T47D (cell line): ENCODE measurements around the gene CSNK2A3.

Source experiments
- DNase-seq, 2 experiments: peaks; one replicate each; pipeline versions ENCODE4 v3.0.0 to v3.0.0-alpha.2; 2011 to 2012; ENCODE audit warnings: low read depth in 1 of 2, low spot score in 1 of 2
- JUND ChIP-seq: IDR thresholded peaks from 2 replicates; pipeline ENCODE4 v1.6.1; 2012; ENCODE audit warnings: low read depth
- in situ Hi-C: cut with HindIII; loops from 2 replicates; pipeline ENCODE4 v1.10.0; 2016; ENCODE audit warnings: low sequenced_read_pairs, low pct_unique_long_range_greater_than_20kb

Gene CSNK2A3

DNA sequence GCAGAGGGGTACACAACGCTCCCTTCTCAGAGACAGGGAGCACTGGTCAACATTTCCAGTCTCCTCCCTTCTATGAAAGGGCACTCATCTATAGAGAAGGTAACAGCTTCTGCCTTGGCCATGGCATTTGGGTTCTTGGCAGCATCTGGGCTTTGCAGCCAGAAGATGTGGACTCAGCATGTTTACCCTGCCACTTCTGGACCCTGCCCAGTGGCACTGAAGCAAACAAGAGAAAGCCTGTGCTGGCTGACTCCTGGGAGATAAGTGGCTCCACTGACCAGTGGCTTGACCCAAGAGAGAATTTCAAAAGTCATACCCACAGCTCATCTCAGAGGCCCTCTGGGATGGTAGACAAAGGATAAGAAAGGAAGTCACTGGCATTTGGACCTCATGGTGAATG lies 8.0 kb downstream of the CSNK2A3 start:
- in situ Hi-C loops, result no loop called here
- no peak for TF ChIP-seq JUND
- no peak for DNase-seq

GRCh38 chr11:11344045-11344444 lies 9.0 kb downstream of the CSNK2A3 start:
- no peak for DNase-seq
- TF ChIP-seq JUND, result no peak
- in situ Hi-C loops, result no loop called here

DNA sequence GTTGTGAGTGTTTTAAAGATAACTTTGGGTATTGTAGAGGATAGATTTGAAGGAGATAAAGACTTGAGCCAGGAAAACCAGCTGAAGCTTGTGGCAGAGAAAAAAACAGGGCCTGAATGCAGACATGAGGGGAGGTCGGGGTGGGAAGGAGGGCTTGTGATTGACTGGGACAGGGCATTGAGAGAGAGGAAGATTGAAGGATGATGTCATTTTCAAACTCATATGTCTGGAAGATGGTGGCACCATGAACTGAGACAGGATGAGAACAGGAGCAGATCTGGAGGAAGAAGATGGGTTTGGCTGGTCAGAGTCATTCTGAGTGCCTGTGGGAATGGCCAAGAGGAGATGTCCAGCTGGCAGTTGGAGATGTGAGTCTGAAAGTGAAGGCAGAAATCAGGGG lies 14.7 kb downstream of the CSNK2A3 start:
- DNase-seq, result no peak
- TF ChIP-seq JUND, result no peak
- in situ Hi-C loops, result no loop called here

- no peak for DNase-seq
- in situ Hi-C loops, result no loop called here
Observed at GRCh38 chr11:11336664-11337063, 16.4 kb downstream of the CSNK2A3 start.

GRCh38 chr11:11335043-11335442 lies 18.0 kb downstream of the CSNK2A3 start:
- no peak for TF ChIP-seq JUND
- in situ Hi-C loops, result no loop called here
- no peak for DNase-seq

More at GRCh38 chr11:11336664-11337063, 16.4 kb downstream of the CSNK2A3 start:
- TF ChIP-seq JUND, result no peak

- TF ChIP-seq JUND, result no peak
- in situ Hi-C loops, result no loop called here
- DNase-seq, result no peak
Observed at GRCh38 chr11:11334607-11335006, 18.4 kb downstream of the CSNK2A3 start.

- in situ Hi-C loops, result no loop called here
- no peak for TF ChIP-seq JUND
- no peak for DNase-seq
Observed at GRCh38 chr11:11332141-11332710, 20.8 kb downstream of the CSNK2A3 start.

GRCh38 chr11:11329062-11329806 lies 23.8 kb downstream of the CSNK2A3 start:
- in situ Hi-C loops, result no loop called here
- DNase-seq, result no peak
- TF ChIP-seq JUND, result no peak

DNA sequence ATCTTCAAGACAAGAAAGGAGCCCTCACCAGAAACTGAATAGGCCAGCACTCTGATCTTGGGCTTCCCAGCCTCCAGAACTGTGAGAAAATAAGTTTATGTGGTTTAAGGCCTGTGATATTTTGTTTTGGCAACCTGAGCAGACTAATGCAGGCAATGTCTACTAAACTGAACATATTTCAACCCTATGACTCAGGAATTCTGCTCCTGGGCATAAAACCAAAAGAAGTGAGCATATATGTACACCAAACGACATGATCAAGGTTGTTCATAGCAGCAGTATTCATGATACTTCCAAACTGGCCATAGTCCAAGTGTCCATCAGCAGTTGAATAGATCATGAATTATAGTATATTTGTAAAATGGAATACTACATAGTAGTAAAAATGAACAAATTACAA lies 29.0 kb downstream of the CSNK2A3 start:
- in situ Hi-C loops, result no loop called here
- no peak for TF ChIP-seq JUND
- DNase-seq, result no peak

- in situ Hi-C loops, result no loop called here
Observed at GRCh38 chr11:11322101-11322500, 30.9 kb downstream of the CSNK2A3 start.

GRCh38 chr11:11320825-11321224 lies 32.2 kb downstream of the CSNK2A3 start:
- no peak for DNase-seq
- in situ Hi-C loops, result no loop called here
- TF ChIP-seq JUND, result no peak

More at GRCh38 chr11:11322101-11322500, 30.9 kb downstream of the CSNK2A3 start:
- no peak for DNase-seq
- TF ChIP-seq JUND, result no peak

GRCh38 chr11:11318961-11319360 lies 34.1 kb downstream of the CSNK2A3 start:
- in situ Hi-C loops, result no loop called here
- no peak for TF ChIP-seq JUND
- DNase-seq, result no peak

- no peak for DNase-seq
- no peak for TF ChIP-seq JUND
- in situ Hi-C loops, result no loop called here
Observed at GRCh38 chr11:11318461-11318860, 34.6 kb downstream of the CSNK2A3 start.

DNA sequence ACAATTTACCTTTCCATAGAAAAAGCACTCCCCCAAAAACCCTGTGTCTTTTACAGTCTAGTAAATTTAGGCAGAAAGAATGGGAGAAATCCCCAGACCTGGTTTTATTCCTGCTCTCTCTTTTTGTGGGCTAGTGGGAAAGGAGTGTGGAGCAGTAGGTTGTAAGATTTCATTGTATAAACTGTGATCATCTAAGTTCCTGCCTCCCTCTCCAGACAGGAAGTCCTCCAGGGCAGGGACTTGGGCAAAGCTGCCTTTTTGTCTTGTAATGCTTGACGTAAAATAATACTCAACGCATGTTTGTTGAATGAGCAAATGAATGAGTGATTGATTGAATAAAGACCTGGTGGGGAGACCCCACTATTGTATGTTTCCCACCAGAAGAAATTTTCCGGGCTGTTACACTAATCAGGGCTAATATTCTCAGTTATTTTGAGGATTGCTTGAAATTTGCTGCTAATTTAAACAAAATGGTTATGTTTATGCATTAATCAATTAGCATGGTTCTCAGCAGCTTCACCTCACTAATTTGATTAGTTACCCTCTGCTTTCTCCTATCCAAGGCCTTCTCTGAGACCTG lies 36.3 kb downstream of the CSNK2A3 start:
- no peak for DNase-seq
- in situ Hi-C loops, result no loop called here
- no peak for TF ChIP-seq JUND
